Inferior parietal cortex (tissue), 1 donor: ENCODE measurements around the gene SPINT2.
"Not testable (repeated sequence)": the region's sequence is repeated elsewhere in the genome, so short reads cannot be mapped to it uniquely, and the experiment has no call there.

Experiments used
- DNase-seq: peaks from one replicate; pipeline ENCODE4 v3.0.0-alpha.2; 2016; ENCODE audit errors: extremely low spot score

Gene SPINT2

GRCh38 chr19:38239816-38240215, 24.6 kb upstream of the SPINT2 start:
- no peak for DNase-seq

GRCh38 chr19:38243279-38243673, 21.1 kb upstream of the SPINT2 start:
- DNase-seq = no peak

GRCh38 chr19:38245826-38246498, 18.4 kb upstream of the SPINT2 start:
- DNase-seq = no peak

- DNase-seq = no peak
Measured at GRCh38 chr19:38247126-38247525, 17.2 kb upstream of the SPINT2 start.

GRCh38 chr19:38247734-38248268, 16.6 kb upstream of the SPINT2 start:
- DNase-seq = no peak

- no peak for DNase-seq
Measured at GRCh38 chr19:38248421-38248820, 16.0 kb upstream of the SPINT2 start.

- no peak for DNase-seq
Measured at GRCh38 chr19:38250428-38250820, 13.9 kb upstream of the SPINT2 start.

GRCh38 chr19:38250821-38251563, 13.4 kb upstream of the SPINT2 start:
- DNase-seq = peak; percentile 62

- no peak for DNase-seq
Measured at GRCh38 chr19:38251564-38252051, 12.8 kb upstream of the SPINT2 start.

- no peak for DNase-seq
Measured at GRCh38 chr19:38252385-38252784, 12.0 kb upstream of the SPINT2 start.

GRCh38 chr19:38252941-38253691, 11.3 kb upstream of the SPINT2 start:
- peak; percentile 74 for DNase-seq

- no peak for DNase-seq
Measured at GRCh38 chr19:38253788-38254187, 10.6 kb upstream of the SPINT2 start.

- no peak for DNase-seq
Measured at GRCh38 chr19:38255383-38256014, 8.9 kb upstream of the SPINT2 start.

- not testable (repeated sequence) for DNase-seq
Measured at GRCh38 chr19:38261942-38262341, 2.4 kb upstream of the SPINT2 start.

GRCh38 chr19:38262585-38263268, 1.6 kb upstream of the SPINT2 start:
- no peak for DNase-seq

GRCh38 chr19:38263689-38264485, 486 bp upstream of the SPINT2 start:
- no peak for DNase-seq

GRCh38 chr19:38265213-38265861, 964 bp downstream of the SPINT2 start:
- no peak for DNase-seq

- no peak for DNase-seq
Measured at GRCh38 chr19:38265921-38266429, 1.6 kb downstream of the SPINT2 start.

- no peak for DNase-seq
Measured at GRCh38 chr19:38266981-38267597, 2.7 kb downstream of the SPINT2 start.
